Measurements from ENCODE around the gene DPYSL3.

DNA sequence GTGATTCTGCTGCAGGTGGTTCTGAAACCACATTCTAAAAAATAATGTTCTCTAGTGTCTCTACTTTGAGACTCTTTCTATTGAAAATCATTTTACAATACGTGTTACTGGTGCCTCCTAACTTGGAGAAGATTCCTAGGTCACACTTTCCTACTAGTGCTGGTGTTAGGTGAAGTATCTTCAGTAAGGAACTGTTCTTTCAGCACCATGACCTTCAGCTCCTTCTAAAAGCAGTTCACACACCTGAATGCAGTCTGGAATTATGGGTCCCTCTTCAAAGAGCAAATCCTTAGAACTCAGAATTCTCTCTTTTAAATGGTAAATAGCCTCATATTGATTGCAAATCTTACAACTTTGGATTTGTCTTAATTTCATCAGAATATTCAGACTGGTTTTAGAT is 10.6 kb upstream of the DPYSL3 start:
- TF ChIP-seq, protein P1, sequence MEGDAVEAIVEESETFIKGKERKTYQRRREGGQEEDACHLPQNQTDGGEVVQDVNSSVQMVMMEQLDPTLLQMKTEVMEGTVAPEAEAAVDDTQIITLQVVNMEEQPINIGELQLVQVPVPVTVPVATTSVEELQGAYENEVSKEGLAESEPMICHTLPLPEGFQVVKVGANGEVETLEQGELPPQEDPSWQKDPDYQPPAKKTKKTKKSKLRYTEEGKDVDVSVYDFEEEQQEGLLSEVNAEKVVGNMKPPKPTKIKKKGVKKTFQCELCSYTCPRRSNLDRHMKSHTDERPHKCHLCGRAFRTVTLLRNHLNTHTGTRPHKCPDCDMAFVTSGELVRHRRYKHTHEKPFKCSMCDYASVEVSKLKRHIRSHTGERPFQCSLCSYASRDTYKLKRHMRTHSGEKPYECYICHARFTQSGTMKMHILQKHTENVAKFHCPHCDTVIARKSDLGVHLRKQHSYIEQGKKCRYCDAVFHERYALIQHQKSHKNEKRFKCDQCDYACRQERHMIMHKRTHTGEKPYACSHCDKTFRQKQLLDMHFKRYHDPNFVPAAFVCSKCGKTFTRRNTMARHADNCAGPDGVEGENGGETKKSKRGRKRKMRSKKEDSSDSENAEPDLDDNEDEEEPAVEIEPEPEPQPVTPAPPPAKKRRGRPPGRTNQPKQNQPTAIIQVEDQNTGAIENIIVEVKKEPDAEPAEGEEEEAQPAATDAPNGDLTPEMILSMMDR (IDR thresholded peaks at IDR 0.05), result no peak
- TF ChIP-seq POLR2AphosphoS5 (IDR thresholded peaks at IDR 0.05) (no peak), EP300 (IDR thresholded peaks at IDR 0.05; ENCODE audit: low read depth) (no peak)

Measured in transverse colon (tissue), 4 donors.